ENCODE measurements around the gene DLG1.

DNA sequence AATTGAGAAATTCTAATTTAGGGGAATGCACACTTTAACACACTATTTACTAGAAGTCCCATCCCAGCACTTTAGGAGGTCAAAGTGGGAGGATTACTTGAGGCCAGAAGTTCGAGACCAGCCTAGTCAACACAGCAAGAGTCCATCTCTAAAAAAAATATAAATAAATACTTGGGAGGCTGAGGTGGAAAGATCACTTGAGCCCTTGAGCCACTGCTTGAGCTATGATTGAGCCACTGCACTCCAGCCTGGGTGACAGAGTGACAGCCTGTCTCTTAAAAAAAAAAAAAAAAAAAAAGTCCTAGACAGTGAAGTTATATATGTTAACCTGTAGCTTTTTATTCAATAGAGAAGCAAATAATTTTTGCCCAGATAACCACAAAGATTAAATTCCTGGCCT, 69.2 kb downstream of the DLG1 start:
- TF ChIP-seq, protein P1, sequence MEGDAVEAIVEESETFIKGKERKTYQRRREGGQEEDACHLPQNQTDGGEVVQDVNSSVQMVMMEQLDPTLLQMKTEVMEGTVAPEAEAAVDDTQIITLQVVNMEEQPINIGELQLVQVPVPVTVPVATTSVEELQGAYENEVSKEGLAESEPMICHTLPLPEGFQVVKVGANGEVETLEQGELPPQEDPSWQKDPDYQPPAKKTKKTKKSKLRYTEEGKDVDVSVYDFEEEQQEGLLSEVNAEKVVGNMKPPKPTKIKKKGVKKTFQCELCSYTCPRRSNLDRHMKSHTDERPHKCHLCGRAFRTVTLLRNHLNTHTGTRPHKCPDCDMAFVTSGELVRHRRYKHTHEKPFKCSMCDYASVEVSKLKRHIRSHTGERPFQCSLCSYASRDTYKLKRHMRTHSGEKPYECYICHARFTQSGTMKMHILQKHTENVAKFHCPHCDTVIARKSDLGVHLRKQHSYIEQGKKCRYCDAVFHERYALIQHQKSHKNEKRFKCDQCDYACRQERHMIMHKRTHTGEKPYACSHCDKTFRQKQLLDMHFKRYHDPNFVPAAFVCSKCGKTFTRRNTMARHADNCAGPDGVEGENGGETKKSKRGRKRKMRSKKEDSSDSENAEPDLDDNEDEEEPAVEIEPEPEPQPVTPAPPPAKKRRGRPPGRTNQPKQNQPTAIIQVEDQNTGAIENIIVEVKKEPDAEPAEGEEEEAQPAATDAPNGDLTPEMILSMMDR (IDR thresholded peaks at IDR 0.05; ENCODE audit: low read depth, low read length, missing input control), result no peak
- TF ChIP-seq JUND (IDR thresholded peaks at IDR 0.05) (no peak), FOXA1 (IDR thresholded peaks at IDR 0.05) (no peak), RAD21 (IDR thresholded peaks at IDR 0.05) (no peak), NR2F2 (IDR thresholded peaks at IDR 0.05) (no peak), YY1 (IDR thresholded peaks at IDR 0.05) (no peak)
- TF ChIP-seq, protein P2, sequence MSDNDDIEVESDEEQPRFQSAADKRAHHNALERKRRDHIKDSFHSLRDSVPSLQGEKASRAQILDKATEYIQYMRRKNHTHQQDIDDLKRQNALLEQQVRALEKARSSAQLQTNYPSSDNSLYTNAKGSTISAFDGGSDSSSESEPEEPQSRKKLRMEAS (IDR thresholded peaks at IDR 0.05), result no peak

Data from liver (tissue), 3 donors.